ENCODE data around the gene CPEB4.

The CPEB4 gene

DNA sequence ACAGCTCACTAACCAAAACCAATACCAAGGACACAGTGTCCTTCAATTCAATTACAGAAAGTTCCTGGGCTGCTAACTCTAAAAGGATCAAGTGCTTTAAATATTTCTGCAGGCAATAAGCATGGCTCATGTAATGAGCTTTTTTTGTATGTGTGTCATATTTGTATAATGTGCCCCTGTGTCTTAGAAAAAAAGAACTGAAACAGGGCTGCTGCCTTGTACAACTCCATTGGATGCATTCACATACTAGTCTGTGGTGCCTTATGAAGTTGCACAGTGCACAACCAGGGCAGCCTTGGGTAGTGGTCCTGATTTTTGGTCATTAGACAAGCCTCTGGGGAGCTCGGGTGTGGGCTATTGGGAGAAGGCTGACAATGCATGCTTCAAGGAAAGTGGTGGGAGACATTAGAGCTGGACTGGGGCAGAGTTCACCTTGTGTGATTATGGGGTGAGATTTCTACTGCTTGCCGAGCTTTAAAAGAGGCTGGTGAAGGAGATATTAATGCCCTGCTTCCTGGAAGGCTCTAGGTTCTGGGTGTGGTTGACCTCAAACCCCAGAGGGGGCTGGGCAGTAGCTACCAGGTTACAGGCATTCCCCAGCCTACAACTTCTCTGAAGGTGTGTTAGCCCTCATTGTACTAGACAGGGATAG, 3.6 kb upstream of the CPEB4 start:
- DNase-seq (ENCODE audit: low read depth in 2 of 2): no peak

DNA sequence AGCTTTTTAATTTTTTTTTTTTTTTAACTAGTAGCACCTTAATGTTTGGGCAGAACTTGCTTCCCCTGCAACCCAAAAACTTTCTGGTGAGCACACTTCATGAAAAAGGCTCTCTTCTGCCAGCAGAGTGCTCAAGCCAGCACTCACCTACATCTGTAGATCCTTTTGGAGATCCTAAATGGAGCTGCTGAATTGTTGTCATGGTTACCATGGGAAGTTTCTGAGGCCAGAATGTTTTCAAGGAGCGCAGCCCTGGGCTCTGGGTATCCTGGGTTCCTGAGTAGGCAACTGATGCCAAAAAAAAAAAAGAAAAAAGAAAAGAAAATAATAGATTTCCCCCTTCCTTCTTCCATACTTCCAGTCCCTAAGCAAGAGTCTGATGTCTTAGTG, 3.1 kb upstream of the CPEB4 start:
- no peak for DNase-seq (ENCODE audit: low read depth in 2 of 2)

DNA sequence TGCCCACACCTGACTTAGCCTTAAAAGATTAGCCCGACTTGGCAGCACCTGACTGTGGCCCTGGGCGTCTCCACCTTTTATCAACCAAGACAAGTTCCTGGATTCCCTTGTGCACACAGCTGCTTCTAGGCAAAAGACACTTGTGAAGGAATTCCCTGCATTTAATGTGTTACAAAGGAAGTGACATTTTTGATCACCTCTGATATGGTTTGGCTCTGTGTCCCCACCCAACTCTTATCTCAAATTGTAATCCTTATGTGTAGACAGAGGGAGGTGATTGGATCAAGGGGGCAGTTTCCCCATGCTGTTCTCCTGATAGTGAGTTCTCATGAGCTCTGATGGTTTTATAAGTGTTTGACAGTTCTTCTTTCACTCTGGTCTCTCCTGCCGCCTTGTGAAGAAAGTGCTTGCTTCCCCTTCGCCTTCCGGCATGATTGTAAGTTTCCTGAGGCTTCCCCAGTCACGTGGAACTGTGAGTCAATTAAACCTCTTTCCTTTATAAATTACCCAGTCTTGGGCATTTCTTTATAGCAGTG, 2.6 kb upstream of the CPEB4 start:
- DNase-seq (ENCODE audit: low read depth in 2 of 2): no peak

DNA sequence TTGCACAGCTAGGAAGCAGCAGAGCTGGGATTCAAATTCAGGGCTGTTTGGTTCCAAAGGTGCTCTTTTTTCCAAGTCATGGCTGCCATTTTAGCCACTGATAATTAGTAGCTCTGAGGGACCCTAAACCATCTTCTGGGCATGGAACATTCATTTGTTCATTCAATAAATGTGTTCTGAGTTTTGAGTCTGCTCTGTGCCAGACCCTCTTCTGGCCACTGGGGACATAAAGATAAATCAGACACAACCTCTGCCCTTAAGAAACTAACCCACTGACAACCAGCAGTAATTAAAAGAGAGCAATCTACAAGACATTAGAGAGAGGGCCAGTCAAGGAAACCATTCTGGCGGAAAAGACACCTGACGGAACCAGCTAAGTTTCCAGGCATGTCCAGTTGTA, 2.0 kb upstream of the CPEB4 start:
- no peak for DNase-seq (ENCODE audit: low read depth in 2 of 2)

DNA sequence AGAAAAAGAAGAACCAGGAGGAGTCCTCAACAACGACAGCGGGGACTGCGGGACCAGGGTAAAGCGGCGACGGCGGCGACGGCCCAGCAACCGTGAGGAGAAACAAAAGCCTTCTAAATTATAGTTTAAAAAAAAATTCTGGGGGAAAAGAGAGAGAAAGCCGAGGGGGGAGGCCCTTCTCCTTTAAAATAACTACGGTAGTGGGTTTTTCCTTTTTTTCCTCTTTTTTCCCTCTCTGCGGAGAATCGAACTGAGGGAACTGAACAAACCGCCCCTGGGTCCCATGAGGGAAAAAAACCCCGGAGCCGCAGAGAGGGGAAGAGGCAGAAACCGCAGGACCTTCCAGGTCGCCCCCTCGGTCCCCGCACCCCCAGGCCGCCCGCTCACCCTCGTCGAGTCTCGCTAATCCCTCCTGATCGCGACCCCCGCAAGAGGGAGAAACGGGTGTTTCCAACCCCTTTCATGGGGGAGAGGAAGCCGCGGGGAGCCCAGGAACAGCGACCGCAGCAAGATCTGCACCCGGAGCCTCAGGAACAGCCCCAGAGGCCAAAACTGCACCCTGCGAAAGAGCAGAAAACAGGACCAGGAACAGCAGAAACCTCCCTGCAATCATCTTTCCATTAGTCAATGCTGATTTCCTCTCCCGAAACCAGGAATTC, 453 bp downstream of the CPEB4 start:
- DNase-seq (ENCODE audit: low read depth in 2 of 2): no peak

DNA sequence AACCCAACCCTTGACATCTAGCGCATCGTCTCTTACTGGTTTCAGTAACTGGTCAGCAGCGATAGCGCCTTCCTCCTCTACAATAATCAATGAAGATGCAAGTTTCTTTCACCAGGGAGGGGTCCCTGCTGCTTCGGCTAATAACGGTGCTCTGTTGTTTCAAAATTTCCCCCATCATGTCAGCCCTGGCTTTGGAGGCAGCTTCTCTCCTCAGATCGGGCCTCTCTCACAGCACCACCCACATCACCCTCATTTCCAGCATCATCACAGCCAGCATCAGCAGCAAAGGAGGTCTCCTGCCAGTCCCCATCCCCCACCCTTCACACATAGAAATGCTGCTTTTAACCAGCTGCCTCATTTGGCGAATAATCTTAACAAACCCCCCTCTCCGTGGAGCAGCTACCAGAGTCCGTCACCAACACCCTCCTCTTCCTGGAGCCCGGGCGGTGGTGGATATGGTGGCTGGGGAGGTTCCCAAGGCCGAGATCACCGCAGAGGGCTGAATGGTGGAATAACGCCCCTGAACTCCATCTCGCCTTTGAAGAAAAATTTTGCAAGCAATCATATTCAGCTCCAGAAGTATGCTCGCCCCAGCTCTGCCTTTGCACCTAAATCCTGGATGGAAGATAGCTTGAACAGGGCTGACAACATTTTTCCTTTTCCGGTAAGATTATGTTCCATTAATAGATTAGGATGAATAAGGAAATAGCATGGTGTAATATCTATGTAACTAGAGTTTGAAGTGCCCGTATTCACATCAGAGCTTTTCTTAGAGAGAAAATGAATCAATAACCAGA, 2.2 kb downstream of the CPEB4 start:
- no peak for DNase-seq (ENCODE audit: low read depth in 2 of 2)

DNA sequence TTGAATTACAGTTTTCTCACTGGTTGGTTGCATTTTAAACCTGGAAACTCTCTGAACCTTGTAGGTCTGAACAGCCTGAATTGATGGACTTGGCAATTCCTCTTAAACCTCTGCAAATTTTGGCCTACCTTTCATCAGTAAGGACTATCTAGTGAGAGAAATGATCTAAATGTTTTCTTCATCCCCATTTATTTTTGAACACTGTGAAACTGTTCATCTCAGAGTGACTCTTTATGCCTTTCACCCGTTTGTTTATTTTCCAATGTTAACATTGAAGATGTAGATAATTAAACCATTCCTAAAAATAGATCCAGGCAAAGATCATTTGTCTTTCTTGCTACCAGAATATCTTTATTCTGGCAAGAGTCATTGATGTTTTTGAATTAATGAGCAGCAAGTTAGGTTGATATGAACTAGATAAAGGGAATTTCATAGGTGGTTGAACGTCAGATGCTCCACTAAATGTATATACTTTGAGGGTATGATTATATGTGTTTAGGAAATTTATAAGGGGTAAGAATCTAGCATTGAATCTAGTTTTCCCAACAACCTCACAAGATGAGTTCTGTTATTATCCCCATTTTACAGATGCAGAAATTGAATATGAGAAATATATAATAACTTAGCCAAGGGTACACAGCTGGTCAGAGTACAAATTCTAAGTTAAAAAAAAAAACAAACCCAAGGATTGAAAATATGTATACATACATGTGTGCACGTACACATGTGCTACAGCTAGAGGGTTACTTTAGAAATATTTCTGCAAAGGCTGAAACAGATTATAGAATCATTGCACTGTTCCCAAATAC, 3.4 kb downstream of the CPEB4 start:
- no peak for DNase-seq (ENCODE audit: low read depth in 2 of 2)

DNA sequence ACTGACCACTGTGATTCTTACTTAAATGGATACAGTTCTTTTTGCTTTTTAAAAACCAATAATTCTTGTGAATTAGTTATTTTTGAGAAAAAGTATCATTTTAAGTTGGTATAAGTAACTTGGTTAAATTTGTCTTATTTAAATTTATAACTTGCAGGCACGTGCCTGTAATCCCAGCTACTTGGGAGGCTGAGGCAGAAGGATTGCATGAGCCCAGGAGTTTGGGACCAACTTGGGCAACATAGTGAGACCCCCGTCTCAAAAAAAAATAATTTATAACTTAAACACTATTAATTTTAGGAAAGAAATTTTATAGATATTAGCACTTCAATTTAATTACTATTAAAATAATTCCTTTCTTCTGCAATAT, 5.0 kb downstream of the CPEB4 start:
- DNase-seq (ENCODE audit: low read depth in 2 of 2): no peak

DNA sequence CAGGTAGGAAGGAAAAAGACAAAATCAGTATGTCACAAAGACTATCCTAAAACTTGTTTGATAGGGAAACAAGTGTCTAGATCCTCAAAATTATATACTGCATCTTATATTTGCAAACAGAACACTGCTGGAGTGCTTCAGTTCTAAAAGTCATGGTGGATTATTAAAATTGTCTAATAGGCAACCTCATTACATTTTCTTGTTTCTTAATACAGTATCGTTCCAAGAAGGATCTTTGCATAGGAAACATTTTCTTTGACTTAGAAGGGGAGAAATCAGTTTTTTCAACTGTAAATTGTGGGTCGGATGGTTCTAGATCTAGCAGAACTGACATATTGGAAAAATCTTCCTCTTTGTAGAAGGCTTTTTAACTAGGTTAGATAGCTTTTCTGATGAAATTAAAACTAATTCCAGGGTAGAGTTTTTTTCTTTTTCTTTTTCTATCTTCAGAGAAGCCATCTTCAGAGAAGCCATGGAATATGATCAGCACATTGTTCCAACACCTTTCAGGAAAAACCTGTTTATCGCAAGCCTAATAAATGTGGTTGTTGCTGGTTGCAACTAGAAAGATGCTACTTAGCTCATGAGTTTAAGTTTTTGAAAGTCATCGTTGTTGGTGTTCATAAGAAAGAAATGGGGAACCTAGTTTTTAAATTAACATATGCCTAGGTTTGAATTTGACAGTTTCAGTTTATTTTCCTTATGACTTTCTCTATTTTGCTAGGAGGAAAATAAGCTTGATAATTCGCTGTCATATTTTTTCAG, 7.4 kb downstream of the CPEB4 start:
- DNase-seq (ENCODE audit: low read depth in 2 of 2): no peak

DNA sequence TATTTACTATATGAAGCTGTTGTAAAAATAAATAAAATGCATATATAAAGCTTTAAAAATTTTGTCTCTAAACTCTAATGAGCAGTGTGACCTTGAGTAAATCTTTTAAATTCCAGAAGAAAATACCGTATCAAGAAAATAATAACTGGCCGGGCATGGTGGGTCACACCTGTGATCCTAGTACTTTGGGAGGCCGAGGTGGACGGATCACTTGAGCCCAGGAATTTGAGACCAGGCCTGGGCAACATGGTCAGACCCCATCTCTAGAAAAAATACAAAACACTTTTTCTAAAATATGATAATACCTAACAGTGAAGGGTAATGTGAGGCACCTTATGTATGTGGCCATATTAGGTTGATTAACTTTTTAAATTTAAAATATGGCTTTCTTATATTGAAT, 8.5 kb downstream of the CPEB4 start:
- no peak for DNase-seq (ENCODE audit: low read depth in 2 of 2)

DNA sequence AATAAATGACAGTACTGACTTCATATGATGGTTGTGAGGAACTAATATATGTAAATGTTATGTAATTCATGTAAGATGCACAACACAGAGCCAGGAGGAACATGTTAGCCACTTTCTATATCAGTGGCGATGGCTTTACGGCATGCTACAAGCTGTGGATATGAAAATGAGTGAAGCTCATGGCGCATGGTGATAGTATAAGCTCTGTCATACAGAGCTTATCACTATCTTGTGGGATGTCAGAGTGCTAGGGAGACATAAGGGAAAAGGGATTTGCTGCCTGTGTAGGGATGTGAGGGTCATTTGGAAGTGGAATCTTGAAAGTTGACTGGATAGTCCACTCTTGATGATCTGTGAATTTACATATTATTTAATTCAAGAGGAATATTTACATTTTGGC, 13.6 kb downstream of the CPEB4 start:
- DNase-seq (ENCODE audit: low read depth in 2 of 2): no peak

DNA sequence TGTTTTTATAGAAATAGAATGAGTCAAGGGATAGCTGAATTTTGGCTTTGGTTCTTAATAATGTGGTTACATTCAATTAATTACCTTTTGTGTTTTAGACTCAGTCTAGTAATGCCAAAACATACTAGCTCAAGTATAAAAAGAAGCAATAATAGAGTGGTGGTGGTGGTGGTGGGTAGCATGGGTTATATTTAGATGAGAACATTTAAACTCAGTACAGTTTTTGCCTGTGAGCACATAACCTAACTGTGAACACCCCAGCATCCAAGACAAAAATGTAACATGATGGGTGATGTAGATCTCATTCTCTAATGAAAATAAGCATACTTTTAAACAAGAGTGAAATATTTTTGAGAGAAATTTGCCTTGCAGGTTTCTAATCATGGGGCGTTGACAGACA, 14.2 kb downstream of the CPEB4 start:
- no peak for DNase-seq (ENCODE audit: low read depth in 2 of 2)

DNA sequence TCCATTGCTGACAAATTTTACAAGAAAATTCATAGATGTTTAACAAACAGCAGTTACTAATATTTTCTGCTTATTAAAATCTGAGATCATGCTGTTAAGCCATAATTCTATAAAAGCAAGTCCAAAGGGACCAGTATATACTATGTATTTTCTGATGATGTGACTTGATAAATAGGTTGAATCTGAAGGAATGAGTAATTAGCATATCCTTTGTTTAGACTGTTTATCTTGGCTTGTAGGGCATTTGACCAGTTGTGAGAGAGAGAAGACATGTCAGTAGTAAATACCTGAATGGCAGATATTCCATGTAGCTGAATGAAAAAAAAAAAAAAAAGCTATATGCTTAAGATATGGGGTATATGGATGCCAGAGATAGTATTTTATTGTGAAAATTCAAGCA, 14.6 kb downstream of the CPEB4 start:
- DNase-seq (ENCODE audit: low read depth in 2 of 2): no peak

DNA sequence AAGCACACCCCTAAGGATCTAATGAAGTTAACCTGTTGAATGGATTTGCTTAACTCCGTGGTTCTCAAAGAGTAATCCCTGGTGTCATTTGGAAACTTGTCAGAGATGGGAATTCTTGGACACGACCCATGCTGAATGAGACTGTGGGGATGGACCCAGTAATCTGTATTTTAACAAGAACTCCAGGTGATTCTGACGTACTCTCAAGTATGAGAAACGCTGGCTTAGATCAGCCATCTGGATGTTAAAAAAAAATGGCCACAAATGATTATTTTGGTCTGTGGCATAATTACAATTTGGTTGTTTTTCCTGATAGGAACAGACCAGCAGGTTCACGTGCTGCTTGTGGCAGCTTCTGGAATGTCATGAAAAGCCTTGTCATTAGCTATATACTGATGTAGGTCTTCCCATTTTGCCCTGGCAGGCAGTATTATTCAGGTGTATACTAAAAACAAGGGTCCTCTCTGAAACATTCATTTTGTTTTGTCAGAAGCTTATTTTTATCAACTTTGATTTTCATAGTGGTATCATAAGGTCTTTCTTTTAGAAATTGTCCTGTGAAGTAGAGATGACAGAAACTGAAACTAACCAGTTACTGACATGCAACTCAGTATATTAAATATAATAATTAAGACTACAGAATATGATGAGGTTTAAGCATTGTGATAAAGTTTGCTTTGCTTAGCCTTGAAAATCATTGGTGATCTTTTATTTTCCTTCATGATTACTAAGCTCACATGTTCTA, 15.4 kb downstream of the CPEB4 start:
- DNase-seq (ENCODE audit: low read depth in 2 of 2): no peak

DNA sequence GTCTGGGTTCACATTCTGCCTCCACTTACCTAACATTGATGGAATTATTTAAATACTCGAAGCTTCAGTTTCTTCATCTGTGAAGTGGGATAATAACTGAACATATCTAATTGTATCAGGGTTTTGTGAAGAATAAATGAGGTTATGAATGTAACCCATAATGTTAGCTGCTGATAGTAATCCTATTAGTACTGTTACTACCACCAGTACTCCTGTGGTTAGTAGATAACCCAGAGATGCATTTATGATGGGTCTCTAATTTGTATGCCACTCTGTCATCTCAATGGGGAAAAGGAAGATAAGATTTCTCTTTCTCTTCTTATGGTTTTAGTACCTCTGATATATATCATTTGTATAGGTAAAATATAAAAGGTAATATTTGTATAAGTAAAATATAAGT, 16.0 kb downstream of the CPEB4 start:
- no peak for DNase-seq (ENCODE audit: low read depth in 2 of 2)

DNA sequence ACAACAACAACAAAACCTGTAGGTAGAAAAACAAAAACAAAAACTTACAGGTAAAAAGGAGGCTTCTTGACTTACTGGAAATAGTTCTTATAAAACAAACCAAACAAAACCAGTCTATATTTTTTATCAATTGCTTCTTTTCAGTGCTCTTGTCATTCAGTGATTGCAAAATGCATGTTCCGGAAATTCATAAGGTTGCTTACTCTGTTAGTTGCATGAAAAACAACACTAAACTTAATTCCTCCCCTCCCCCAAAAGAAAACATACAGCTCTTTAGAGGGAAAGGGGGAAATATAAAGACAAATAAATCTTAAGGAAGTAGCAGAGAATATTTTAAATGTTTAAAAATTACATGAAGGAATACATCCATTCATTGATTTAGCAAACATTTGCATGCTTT, 19.1 kb downstream of the CPEB4 start:
- DNase-seq (ENCODE audit: low read depth in 2 of 2): no peak

DNA sequence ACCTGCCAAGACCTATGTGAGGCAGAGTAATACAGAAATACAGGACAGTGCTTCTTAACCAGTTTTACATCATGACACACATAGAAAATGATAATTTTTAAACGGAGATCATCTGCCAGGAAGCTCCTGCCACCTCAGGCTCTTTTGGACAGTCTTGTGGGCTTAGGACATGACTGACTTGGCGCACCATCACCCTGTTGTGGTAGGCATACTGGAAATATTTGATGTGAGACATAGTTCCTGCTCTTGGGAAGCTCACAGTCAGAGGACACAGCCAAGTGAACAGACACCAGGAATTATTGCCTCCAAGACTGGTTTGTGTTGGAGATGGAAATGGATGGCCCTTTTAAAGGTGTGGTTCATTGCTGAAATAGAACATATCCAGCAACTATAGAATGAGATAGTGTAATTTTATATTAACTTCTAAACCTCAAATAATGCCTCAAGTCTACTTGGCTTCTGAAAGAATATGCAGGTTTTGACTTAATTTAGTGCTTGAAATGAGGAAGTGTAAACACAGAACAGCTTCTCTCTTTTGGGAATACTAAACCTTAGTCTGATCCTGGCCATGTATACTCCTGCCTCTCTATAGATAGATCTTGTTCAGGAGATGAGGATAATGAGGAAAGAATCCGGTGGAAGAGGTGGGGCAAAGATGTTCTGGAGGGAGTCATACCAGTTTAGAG, 19.7 kb downstream of the CPEB4 start:
- DNase-seq (ENCODE audit: low read depth in 2 of 2): no peak

DNA sequence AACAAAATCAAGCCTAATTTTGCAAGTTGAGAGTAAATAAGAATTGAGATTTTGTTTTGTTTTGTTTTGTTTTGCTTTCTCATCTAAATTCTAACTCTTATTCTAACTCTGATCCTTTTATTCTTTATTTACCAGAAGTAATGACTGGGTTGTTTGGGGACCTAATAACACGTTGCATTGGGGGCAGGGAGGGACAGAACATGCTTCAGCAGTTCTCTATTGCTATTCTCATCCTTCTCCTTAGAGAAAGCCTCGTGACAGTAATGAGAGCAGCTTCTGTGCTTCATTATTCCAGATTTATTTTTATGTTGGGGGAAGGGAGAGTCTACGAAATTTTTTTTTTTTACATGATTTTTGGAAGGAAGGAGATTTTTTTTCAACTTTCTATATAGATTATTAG, 21.1 kb downstream of the CPEB4 start:
- DNase-seq (ENCODE audit: low read depth in 2 of 2): no peak

DNA sequence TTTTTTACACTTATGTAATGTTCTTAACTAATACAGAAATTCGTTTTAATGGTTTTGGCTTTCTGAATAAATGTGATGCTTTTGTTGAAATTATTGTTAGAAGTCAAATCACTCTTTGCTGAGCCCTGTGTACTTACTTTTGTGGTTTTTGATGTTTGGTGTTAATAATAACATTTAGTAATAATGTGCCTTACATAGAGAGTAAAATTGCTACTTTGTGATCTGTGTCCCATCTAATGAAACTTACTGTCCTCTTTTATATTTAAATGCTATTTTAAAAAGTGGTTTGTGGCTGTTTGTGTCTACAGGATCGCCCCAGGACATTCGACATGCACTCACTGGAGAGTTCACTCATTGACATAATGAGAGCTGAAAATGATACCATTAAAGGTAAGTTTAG, 22.1 kb downstream of the CPEB4 start:
- DNase-seq (ENCODE audit: low read depth in 2 of 2): no peak

DNA sequence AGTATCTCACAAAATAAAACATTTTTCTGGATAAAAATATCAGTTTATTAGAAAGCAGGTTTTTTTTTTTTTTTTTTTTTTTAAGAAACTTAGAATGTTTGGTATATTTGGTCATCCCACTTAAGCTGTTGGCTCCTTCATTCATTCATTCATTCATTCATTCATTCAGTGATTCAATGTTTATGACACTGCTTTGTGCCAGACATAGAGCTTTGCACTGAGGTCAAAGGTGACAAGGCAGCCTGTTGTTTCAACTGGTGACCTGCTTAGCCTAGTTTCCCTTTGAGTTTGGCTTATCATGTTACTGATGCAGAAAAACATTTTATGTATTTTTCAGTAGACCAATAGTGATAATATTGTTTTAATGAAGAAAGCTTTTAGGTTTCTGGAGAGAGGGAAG, 23.5 kb downstream of the CPEB4 start:
- no peak for DNase-seq (ENCODE audit: low read depth in 2 of 2)

Measured in stimulated activated CD4-positive, alpha-beta T cell treated with anti-CD3 and anti-CD28 coated beads, Interleukin-4, amount 100 ng/mL, for 48 hours (primary cell).